ENCODE results near the gene SLC17A3. TPM values are rescaled to one million over a fixed set of nuclear protein-coding genes. Genes with fewer than 3 reads are reported as not detected.

SLC17A3 gene
- total RNA-seq, 1 experiment from 2014 or later = not detected

DNA sequence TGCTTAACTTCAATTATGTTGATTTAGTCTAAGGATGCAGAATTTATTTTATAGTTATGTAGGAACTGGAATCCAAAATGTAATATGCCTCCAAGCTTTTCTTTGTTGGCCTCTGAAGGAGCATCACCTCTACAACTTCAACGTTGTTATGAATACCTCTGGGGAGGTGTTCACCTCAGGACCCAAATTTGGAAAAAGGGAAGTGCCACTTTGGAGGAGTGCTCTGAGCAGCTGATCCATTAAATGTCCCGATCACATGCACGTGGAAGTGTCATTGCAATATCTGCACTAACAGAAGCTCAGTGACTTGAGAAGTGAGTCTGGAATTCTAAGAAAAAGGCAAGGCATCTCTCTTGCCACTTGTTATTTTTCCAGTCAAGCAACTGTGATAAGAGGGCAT lies 22.2 kb upstream of the SLC17A3 start:
- intact Hi-C loops (cut with micrococcal nuclease; ENCODE audit: unreplicated experiment) (loop anchor here (10.0 kb wide), 1 partner anchor 621 kb away; the partner anchor contains the start of gene CARMIL1), in situ Hi-C loops (cut with HindIII; ENCODE audit: low pct_unique_long_range_greater_than_20kb, low sequenced_read_pairs) (no loop called here)
- DNase-seq (ENCODE audit: low read depth, low spot score) (no peak), ATAC-seq (no peak)
- Histone ChIP-seq H3K4me3 (ENCODE audit: low read depth in 2 of 2, low read length in 2 of 2) (no peak overlapping the region), H3K4me1 (ENCODE audit: control insufficient read depth, insufficient read depth, low read length) (no peaks in the 10 kb centered on the region), H3K27me3 (ENCODE audit: control insufficient read depth, insufficient read depth, low read length) (no peaks in the 10 kb centered on the region), H3K36me3 (ENCODE audit: control insufficient read depth, insufficient read depth, low read length) (no peaks in the 10 kb centered on the region), H3K9me3 (ENCODE audit: control insufficient read depth, insufficient read depth, low read depth, low read length) (no peaks in the 10 kb centered on the region), H3K27ac (ENCODE audit: low read length) (no peak overlapping the region)
- ChIA-PET POLR2A (no interaction called here), CTCF (no interaction called here)
- BruUV-seq (replicated peaks) = no TSS peak
- TF ChIP-seq POLR2AphosphoS5 (IDR thresholded peaks at IDR 0.05; ENCODE audit: low read depth, low read length) = no peak
- TF ChIP-seq, protein P1, sequence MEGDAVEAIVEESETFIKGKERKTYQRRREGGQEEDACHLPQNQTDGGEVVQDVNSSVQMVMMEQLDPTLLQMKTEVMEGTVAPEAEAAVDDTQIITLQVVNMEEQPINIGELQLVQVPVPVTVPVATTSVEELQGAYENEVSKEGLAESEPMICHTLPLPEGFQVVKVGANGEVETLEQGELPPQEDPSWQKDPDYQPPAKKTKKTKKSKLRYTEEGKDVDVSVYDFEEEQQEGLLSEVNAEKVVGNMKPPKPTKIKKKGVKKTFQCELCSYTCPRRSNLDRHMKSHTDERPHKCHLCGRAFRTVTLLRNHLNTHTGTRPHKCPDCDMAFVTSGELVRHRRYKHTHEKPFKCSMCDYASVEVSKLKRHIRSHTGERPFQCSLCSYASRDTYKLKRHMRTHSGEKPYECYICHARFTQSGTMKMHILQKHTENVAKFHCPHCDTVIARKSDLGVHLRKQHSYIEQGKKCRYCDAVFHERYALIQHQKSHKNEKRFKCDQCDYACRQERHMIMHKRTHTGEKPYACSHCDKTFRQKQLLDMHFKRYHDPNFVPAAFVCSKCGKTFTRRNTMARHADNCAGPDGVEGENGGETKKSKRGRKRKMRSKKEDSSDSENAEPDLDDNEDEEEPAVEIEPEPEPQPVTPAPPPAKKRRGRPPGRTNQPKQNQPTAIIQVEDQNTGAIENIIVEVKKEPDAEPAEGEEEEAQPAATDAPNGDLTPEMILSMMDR (IDR thresholded peaks at IDR 0.05) = no peak
- TF ChIP-seq, protein P2, sequence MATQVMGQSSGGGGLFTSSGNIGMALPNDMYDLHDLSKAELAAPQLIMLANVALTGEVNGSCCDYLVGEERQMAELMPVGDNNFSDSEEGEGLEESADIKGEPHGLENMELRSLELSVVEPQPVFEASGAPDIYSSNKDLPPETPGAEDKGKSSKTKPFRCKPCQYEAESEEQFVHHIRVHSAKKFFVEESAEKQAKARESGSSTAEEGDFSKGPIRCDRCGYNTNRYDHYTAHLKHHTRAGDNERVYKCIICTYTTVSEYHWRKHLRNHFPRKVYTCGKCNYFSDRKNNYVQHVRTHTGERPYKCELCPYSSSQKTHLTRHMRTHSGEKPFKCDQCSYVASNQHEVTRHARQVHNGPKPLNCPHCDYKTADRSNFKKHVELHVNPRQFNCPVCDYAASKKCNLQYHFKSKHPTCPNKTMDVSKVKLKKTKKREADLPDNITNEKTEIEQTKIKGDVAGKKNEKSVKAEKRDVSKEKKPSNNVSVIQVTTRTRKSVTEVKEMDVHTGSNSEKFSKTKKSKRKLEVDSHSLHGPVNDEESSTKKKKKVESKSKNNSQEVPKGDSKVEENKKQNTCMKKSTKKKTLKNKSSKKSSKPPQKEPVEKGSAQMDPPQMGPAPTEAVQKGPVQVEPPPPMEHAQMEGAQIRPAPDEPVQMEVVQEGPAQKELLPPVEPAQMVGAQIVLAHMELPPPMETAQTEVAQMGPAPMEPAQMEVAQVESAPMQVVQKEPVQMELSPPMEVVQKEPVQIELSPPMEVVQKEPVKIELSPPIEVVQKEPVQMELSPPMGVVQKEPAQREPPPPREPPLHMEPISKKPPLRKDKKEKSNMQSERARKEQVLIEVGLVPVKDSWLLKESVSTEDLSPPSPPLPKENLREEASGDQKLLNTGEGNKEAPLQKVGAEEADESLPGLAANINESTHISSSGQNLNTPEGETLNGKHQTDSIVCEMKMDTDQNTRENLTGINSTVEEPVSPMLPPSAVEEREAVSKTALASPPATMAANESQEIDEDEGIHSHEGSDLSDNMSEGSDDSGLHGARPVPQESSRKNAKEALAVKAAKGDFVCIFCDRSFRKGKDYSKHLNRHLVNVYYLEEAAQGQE (IDR thresholded peaks at IDR 0.05; ENCODE audit: insufficient read depth in 1 of 2, low read depth in 2 of 2, low read length in 1 of 2) = no peak
- no peak for TF ChIP-seq SIN3A (IDR thresholded peaks at IDR 0.05; ENCODE audit: borderline replicate concordance, insufficient read depth, low read depth, low read length)
- no peak for TF ChIP-seq TCF7L2 (IDR thresholded peaks at IDR 0.05; ENCODE audit: low read depth, low read length)

DNA sequence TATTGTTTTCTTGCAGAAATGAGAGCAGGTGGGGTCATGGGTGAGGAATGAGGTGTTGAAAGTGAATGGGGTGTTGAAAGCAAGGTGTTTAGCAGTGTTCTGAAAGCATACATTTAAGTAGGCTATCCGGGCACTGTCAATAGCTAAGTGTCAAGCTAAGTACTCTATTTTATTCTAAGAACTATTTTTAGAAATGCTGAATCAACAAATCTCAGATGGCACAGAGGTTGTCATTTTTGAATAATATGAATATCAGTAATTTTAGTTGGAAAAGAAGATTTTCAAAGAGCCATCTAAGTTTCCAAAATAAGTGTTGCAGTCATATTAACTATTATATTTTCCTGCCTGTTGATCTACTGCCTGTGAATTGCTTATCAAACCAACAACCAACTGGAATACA lies 21.7 kb upstream of the SLC17A3 start:
- Histone ChIP-seq H3K27me3 (ENCODE audit: control insufficient read depth, insufficient read depth, low read length) (no peaks in the 10 kb centered on the region), H3K27ac (ENCODE audit: low read length) (no peak overlapping the region), H3K9me3 (ENCODE audit: control insufficient read depth, insufficient read depth, low read depth, low read length) (no peaks in the 10 kb centered on the region), H3K36me3 (ENCODE audit: control insufficient read depth, insufficient read depth, low read length) (no peaks in the 10 kb centered on the region), H3K4me1 (ENCODE audit: control insufficient read depth, insufficient read depth, low read length) (no peaks in the 10 kb centered on the region), H3K4me3 (ENCODE audit: low read depth in 2 of 2, low read length in 2 of 2) (no peak overlapping the region)
- POLR2A ChIA-PET = no interaction called here
- TF ChIP-seq SIN3A (IDR thresholded peaks at IDR 0.05; ENCODE audit: borderline replicate concordance, insufficient read depth, low read depth, low read length) = no peak
- TF ChIP-seq, protein P2 (IDR thresholded peaks at IDR 0.05; ENCODE audit: insufficient read depth in 1 of 2, low read depth in 2 of 2, low read length in 1 of 2) = no peak
- no peak for TF ChIP-seq POLR2AphosphoS5 (IDR thresholded peaks at IDR 0.05; ENCODE audit: low read depth, low read length)
- TF ChIP-seq TCF7L2 (IDR thresholded peaks at IDR 0.05; ENCODE audit: low read depth, low read length) = no peak
- TF ChIP-seq, protein P1 (IDR thresholded peaks at IDR 0.05) = no peak
- intact Hi-C loops (cut with micrococcal nuclease; ENCODE audit: unreplicated experiment) (loop anchor here (10.0 kb wide), 1 partner anchor 621 kb away; the partner anchor contains the start of gene CARMIL1), in situ Hi-C loops (cut with HindIII; ENCODE audit: low pct_unique_long_range_greater_than_20kb, low sequenced_read_pairs) (no loop called here)
- CTCF ChIA-PET = no interaction called here
- ATAC-seq = no peak
- no peak for DNase-seq (ENCODE audit: low read depth, low spot score)
- no TSS peak for BruUV-seq (replicated peaks)
